ENCODE data around the gene TBL1Y.

The TBL1Y gene

GRCh38 chrY:7085606-7086005, 175.1 kb downstream of the TBL1Y start:
- H3K4me3 ChIP-seq (ENCODE audit: low read depth, low read length) = no peak overlapping the region
- no peak for DNase-seq (ENCODE audit: low read depth)
- in situ Hi-C loops (cut with HindIII; ENCODE audit: low sequenced_read_pairs) = no loop called here
- TF ChIP-seq, protein P1, sequence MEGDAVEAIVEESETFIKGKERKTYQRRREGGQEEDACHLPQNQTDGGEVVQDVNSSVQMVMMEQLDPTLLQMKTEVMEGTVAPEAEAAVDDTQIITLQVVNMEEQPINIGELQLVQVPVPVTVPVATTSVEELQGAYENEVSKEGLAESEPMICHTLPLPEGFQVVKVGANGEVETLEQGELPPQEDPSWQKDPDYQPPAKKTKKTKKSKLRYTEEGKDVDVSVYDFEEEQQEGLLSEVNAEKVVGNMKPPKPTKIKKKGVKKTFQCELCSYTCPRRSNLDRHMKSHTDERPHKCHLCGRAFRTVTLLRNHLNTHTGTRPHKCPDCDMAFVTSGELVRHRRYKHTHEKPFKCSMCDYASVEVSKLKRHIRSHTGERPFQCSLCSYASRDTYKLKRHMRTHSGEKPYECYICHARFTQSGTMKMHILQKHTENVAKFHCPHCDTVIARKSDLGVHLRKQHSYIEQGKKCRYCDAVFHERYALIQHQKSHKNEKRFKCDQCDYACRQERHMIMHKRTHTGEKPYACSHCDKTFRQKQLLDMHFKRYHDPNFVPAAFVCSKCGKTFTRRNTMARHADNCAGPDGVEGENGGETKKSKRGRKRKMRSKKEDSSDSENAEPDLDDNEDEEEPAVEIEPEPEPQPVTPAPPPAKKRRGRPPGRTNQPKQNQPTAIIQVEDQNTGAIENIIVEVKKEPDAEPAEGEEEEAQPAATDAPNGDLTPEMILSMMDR (IDR thresholded peaks at IDR 0.05; ENCODE audit: low read depth, low read length, missing control alignments) = no peak

DNA sequence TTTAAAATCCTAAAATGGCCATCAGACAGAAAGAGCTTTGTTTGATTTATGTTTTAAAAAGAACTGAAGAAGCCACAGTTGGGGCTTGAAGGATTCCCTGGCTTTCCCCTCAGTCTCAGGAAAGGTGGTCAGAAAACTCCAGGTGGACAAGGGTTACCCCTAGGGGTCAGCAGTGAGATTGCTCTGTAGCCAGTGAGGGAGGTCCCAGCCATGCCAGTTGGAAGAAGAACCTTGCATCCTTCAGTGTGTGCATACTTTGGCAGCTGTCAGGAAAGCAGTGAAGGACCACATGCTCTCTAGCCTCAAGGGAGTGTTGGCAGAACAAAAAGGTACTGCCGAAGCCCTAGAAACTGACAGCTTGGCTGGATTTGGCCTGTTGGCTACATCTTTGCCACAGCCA, 182.3 kb downstream of the TBL1Y start:
- TF ChIP-seq, protein P1 (IDR thresholded peaks at IDR 0.05; ENCODE audit: low read depth, low read length, missing control alignments) = no peak
- H3K4me3 ChIP-seq (ENCODE audit: low read depth, low read length) = no peak overlapping the region
- no peak for DNase-seq (ENCODE audit: low read depth)
- in situ Hi-C loops (cut with HindIII; ENCODE audit: low sequenced_read_pairs) = no loop called here

DNA sequence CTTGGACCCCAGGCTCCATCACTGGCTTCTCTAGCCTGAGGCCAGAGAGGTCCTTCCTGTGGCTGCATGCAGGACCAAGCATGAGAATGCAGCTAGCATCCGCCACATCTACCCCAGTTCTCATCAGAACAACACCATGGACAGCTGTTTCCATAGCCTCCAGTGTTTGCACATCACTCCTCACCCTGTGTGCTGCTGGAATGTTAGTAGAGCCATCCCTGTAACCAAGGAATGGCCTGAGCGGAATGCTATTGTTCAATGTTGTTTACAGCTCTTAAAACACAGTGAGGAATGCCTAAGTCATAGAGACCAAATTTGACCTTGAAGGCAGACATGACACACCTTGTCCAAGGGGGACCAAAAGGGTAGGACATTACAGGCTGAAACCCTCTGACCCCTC, 183.9 kb downstream of the TBL1Y start:
- no peak overlapping the region for H3K4me3 ChIP-seq (ENCODE audit: low read depth, low read length)
- in situ Hi-C loops (cut with HindIII; ENCODE audit: low sequenced_read_pairs) = no loop called here
- TF ChIP-seq, protein P1 (IDR thresholded peaks at IDR 0.05; ENCODE audit: low read depth, low read length, missing control alignments) = no peak
- no peak for DNase-seq (ENCODE audit: low read depth)

DNA sequence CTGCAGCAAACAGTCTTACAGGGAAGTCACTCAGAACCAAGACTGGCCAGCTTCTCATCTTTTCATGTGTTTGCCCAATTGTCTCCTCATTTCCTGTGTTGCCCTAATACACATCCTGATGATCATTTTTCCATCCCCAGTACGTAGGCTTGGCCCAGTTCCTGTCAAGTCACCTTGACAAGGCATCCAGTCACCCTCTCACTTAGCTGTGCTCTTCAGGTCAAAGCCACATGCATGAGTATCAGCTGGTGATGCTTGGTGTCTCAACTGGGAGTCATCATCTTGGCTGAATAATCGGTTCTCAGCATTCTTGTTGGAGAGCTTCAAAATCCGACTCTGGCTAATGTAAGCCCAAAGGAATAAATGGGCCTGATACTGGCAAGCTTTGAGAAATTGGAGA, 186.5 kb downstream of the TBL1Y start:
- in situ Hi-C loops (cut with HindIII; ENCODE audit: low sequenced_read_pairs) = no loop called here
- TF ChIP-seq, protein P1 (IDR thresholded peaks at IDR 0.05; ENCODE audit: low read depth, low read length, missing control alignments) = no peak
- DNase-seq (ENCODE audit: low read depth) = no peak
- no peak overlapping the region for H3K4me3 ChIP-seq (ENCODE audit: low read depth, low read length)

GRCh38 chrY:7099742-7100141, 189.2 kb downstream of the TBL1Y start:
- in situ Hi-C loops (cut with HindIII; ENCODE audit: low sequenced_read_pairs) = no loop called here
- no peak overlapping the region for H3K4me3 ChIP-seq (ENCODE audit: low read depth, low read length)
- TF ChIP-seq, protein P1 (IDR thresholded peaks at IDR 0.05; ENCODE audit: low read depth, low read length, missing control alignments) = no peak
- no peak for DNase-seq (ENCODE audit: low read depth)

GRCh38 chrY:7102680-7103079, 192.2 kb downstream of the TBL1Y start:
- in situ Hi-C loops (cut with HindIII; ENCODE audit: low sequenced_read_pairs) = no loop called here
- TF ChIP-seq, protein P1 (IDR thresholded peaks at IDR 0.05; ENCODE audit: low read depth, low read length, missing control alignments) = no peak
- no peak overlapping the region for H3K4me3 ChIP-seq (ENCODE audit: low read depth, low read length)
- DNase-seq (ENCODE audit: low read depth) = no peak

DNA sequence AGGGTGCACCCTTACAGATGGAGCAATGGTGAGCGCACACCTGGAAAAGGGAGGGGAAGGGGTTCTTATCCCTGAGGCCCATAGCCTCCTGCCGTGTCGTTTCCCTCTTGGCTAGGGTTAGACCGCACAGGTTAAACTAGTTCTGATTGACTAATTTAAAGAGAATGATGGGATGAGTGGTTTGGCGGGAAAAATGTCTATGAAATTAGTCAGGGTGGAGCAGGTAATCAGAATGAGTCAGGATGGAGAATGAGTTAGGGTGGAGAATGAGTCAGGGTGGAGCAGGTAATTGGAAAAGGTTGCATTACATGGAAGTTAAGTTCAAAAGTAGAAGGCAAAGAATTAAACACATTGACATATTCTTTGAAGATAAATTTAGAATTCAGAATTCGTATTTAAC, 196.7 kb downstream of the TBL1Y start:
- H3K4me3 ChIP-seq (ENCODE audit: low read depth, low read length) = no peak overlapping the region
- DNase-seq (ENCODE audit: low read depth) = no peak
- TF ChIP-seq, protein P1 (IDR thresholded peaks at IDR 0.05; ENCODE audit: low read depth, low read length, missing control alignments) = no peak
- in situ Hi-C loops (cut with HindIII; ENCODE audit: low sequenced_read_pairs) = no loop called here
